Right kidney (tissue), 1 donor: ENCODE results near the gene RMDN3.

Source experiments
- DNase-seq: peaks from one replicate; pipeline ENCODE4 v3.0.0-alpha.2; 2016

The RMDN3 gene

GRCh38 chr15:40747685-40748631 lies 7.1 kb downstream of the RMDN3 start:
- DNase-seq, result no peak

- DNase-seq, result no peak
These were observed 8.1 kb downstream of the RMDN3 start for GRCh38 chr15:40746916-40747418.

GRCh38 chr15:40744815-40745152 lies 10.3 kb downstream of the RMDN3 start:
- no peak for DNase-seq

GRCh38 chr15:40743921-40744814 lies 10.9 kb downstream of the RMDN3 start:
- DNase-seq, result no peak

GRCh38 chr15:40743485-40743901 lies 11.6 kb downstream of the RMDN3 start:
- DNase-seq, result no peak

DNA sequence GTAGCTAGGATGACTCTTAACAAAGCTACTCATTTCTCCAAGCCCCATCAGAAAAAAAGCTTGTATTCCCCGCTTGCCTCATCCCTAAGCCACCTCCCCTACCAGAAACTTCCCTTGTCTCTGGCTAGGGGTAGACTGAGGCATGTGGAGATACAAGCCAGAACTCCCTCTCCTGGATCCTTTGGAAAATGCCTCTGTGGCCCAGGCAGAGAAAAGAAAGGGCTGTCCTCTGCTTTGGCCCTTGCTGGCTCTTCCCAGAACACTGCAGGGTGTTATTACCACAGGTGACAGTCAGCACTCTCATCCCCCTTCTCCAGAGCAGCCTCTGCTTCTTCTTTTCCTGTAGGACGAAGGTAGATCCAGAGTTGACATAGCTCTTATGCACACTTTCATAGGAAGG lies 15.2 kb downstream of the RMDN3 start:
- no peak for DNase-seq

GRCh38 chr15:40739047-40739446 lies 16.0 kb downstream of the RMDN3 start:
- DNase-seq, result no peak

GRCh38 chr15:40737048-40737447 lies 18.0 kb downstream of the RMDN3 start:
- DNase-seq, result no peak

DNA sequence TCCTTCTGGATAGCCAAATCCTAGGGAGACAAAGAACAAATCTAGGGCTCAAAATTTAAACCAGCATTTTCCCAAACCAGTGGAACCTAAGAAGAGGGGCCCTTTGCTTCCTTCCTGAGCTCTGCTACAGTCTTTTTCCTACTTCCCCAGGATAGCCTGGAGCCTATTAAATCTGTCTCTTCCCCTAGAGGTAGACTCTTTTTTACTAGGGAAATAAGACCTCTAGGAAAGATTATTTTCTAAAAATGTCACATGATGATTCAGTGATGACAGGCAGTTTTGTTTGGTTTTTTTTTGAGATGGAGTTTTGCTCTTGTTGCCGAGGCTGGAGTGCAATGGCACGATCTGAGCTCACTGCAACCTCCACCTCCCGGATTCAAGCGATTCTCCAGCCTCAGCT lies 18.5 kb downstream of the RMDN3 start:
- DNase-seq, result no peak

- DNase-seq, result no peak
These were observed 24.0 kb downstream of the RMDN3 start for GRCh38 chr15:40731034-40731433.

- DNase-seq, result no peak
These were observed 31.1 kb downstream of the RMDN3 start for GRCh38 chr15:40723919-40724318.

DNA sequence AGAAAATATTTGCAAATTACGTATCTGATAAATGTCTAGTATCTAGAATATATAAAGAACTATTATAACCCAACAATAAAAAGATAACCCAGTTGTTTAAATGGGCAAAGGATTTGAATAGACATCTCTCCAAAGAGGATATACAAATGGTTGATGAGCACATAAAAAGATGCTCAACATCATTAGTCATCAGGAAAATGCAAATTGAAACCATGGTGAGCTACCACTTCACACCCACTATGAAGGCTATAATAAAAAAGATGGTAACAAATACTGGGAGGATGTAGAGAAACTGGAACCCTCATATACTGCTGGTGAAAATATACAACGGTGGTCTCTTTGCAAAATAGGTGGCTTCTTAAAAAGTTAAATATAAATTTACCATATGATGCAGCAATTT lies 32.1 kb downstream of the RMDN3 start:
- DNase-seq, result no peak

GRCh38 chr15:40722354-40722753 lies 32.7 kb downstream of the RMDN3 start:
- DNase-seq, result no peak

- DNase-seq, result no peak
These were observed 33.4 kb downstream of the RMDN3 start for GRCh38 chr15:40721701-40722100.

DNA sequence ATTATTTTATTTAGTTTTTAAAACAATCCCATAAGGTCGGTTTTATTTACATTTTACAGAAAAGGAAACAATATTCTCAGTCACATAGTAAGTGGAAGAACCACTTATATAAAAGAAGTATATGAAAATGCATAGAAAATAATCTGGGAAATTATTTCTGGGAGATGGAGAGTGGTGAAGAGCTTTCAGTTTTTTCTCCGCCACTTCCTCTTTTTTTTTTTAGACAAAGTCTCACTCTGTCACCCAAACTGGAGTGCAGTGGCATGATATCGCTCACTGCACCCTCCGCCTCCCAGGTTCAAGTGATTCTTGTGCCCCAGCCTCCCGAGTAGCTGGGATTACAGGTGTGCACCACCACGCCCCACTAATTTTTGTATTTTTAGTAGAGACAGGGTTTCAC lies 38.9 kb downstream of the RMDN3 start:
- DNase-seq, result no peak

- no peak for DNase-seq
These were observed 40.9 kb downstream of the RMDN3 start for GRCh38 chr15:40714144-40714543.

DNA sequence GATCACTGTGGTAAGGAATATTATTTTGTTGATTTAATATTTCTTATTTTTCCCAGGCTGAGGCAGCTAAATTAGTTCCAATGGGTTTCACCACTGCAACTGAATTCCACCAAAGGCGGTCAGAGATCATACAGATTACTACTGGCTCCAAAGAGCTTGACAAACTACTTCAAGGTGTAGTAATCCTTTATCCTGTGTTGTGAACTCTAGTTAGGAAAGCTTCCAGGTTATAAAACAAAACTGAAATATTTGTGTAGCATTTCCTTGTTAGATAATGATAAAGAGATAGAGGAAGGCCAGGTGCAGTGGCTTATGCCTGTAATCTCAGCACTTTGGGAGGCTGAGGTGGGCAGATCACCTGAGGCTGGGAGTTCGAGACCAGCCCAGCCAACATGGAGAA lies 48.9 kb downstream of the RMDN3 start:
- no peak for DNase-seq

DNA sequence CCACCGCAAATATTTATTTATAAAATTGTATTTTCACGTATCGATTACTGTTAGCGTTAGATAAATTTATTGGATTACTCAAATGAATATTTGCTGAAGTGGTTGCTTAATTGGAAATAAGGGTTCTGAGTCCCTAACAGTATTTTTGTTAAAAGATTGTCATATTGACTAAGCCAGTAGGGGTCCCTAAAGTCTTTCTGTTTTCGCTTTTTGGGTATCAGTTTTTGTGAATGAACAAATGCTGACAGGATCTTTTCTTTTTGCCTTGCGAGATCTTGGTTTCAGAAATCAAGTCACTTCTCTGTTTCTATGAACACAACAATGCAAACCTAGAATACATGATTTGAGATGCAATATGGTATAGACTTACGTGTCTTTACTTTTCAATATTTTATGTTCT lies 53.0 kb downstream of the RMDN3 start:
- DNase-seq, result no peak

DNA sequence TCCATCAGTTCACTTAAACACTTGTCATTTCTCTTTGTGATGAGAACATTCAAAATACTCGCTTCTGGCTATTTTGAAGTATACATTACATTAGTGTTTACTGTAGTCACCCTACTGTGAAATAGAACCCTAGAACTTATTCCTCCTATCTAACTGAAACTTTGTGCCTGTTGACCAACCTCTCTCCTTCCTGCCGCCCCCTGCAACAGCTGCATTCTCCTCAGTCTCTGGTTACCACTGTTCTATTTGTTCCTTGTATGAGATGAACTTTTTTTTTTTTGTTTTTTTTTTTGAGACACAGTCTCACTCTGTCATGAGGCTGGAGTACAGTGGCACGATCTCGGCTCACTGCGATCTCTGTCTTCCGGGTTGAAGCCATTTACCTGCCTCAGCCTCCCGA lies 57.1 kb downstream of the RMDN3 start:
- DNase-seq, result no peak

DNA sequence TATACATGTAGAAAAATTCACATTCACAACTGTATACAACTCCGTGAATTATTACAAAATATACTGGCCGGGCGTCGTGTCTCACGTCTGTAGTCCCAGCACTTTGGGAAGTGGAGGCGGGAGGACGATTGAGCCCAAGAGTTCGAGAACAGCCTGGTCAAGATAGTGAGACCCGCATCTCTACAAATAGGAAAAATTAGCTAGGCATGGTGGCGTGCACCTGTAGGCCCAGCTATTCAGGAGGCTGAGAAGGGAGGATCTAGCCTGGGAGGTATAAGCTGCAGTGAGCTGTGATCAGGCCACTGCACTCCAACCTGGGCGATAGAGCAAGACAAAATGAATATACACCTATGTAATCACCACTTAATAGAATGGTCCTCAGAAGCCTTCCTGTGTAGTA lies 58.8 kb downstream of the RMDN3 start:
- DNase-seq, result no peak

DNA sequence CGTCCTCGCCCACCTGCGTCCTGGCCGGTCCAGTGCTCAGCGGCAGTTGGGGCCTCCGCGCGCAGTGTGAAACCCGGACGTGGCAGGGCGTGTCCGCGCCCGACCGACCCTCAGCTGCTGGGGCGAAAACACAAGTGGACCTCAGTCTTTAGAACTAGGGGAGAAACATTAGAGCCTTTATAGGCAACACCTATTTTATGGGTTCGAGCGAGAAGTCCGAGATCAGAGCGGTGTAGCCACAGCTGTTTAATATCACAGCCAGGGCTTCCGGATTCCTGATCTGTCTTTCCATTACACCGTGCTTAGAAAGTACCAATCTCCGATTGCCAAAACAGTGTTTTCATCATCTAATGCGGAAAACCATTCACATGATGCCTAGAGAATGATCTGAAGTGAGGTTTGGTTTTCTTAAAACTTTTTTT lies 59.6 kb downstream of the RMDN3 start:
- no peak for DNase-seq

DNA sequence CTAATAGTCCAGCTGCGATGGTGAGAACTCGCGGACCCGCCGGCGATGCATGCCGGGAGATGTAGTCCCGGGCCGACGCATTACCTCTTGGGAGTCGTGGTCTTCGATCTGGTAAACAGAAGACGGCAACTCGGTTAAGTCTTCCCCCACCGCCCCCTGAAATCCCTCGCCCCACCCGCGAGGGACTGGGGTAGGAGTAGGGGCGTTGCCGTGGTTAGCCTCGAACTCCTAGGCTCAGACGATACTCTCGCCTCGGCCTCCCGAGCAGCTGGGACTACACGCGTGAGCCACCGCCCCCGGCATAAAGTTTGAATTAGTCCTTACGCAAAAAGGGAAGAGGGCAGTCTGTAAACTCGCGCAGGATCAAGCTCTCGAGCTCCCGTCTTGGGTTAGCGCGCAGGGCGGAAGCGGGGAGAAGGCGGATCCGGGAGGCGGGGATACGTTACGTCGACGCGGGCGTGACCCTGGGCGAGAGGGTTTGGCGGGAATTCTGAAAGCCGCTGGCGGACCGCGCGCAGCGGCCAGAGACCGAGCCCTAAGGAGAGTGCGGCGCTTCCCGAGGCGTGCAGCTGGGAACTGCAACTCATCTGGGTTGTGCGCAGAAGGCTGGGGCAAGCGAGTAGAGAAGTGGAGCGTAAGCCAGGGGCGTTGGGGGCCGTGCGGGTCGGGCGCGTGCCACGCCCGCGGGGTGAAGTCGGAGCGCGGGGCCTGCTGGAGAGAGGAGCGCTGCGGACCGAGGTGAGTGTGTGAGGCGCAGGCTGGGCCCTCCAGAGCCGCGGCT lies 60.2 kb downstream of the RMDN3 start, which contains the start of gene RAD51:
RAD51 (plus strand) TSS at position 487 of the 781 bp plus-strand sequence. CDS start 3,585 bp downstream, outside the sequence.
- DNase-seq, result peak; percentile 87
